B cell (primary cell): ENCODE measurements around the gene ZNF143. TPM values are rescaled to one million over a fixed set of nuclear protein-coding genes. Genes with fewer than 3 reads are reported as not detected.

Source experiments
- ATAC-seq: fragments of 200-7000 bp; cut with Tn5 transposase; one replicate; pipeline ENCODE4 v1.10.0; 2021; ENCODE audit warnings: low read depth, mild to moderate bottlenecking, moderate number of reproducible peaks, moderate library complexity
- CTCF ChIA-PET: fragments of 350-600 bp; sonication (Branson Sonifier 250); formaldehyde crosslinking; loops from one replicate; lab custom pipeline; 2021; ENCODE audit warnings: antibody characterized with exemption, inconsistent platforms; lab: Charles Lee
- POLR2A ChIA-PET: fragments of 350-600 bp; sonication (Branson Sonifier 250); formaldehyde crosslinking; loops from one replicate; lab custom pipeline; 2021; ENCODE audit warnings: antibody characterized with exemption; lab: Charles Lee
- DNase-seq: peaks from one replicate; pipeline ENCODE4 v3.0.0; 2013
- H2AFZ ChIP-seq: 2 replicates; pipeline ENCODE4 v1.6.1; 2012; ENCODE audit warnings: mild to moderate bottlenecking, low read depth, low read length; ENCODE audit not compliant: insufficient read depth, poor library complexity, severe bottlenecking
- H3K27ac ChIP-seq, 2 donors: 1 replicate in 1 of 2; 2 replicates in 1 of 2; pipeline ENCODE4 v1.5.1; 2012 to 2013; ENCODE audit warnings: low read length in 2 of 2, mild to moderate bottlenecking in 2 of 2, moderate library complexity in 1 of 2
- H3K27me3 ChIP-seq, 4 experiments: fragments of 200-600 bp in 1 of 4; sonication (generic) in 1 of 4; replicated peaks in 1 of 4; 1 replicate in 2 of 4; 2 replicates in 2 of 4; pipeline versions ENCODE4 v1.6.1 to v1.7.0; 2013 to 2016; ENCODE audit warnings: low read length in 3 of 4, mild to moderate bottlenecking in 2 of 4, mixed read lengths in 1 of 4, moderate library complexity in 1 of 4; ENCODE audit not compliant: insufficient read depth in 4 of 4, control insufficient read depth in 3 of 4; ENCODE audit errors: control extremely low read depth in 1 of 4
- H3K36me3 ChIP-seq, 2 experiments: replicated peaks in 1 of 2; 1 replicate in 1 of 2; 2 replicates in 1 of 2; pipeline versions ENCODE4 v1.6.1 to v1.7.1; 2013; ENCODE audit warnings: low read length in 1 of 2; ENCODE audit not compliant: insufficient read depth in 2 of 2, control insufficient read depth in 1 of 2; ENCODE audit errors: control extremely low read depth in 1 of 2, extremely low read depth in 1 of 2
- H3K4me1 ChIP-seq, 2 donors: fragments of 200-600 bp in 1 of 2; sonication (generic) in 1 of 2; 1 replicate in 1 of 2; 2 replicates in 1 of 2; pipeline versions ENCODE4 v1.5.1 to v1.6.1; 2013 to 2017; ENCODE audit warnings: low read length in 2 of 2; ENCODE audit not compliant: control insufficient read depth in 2 of 2, insufficient read depth in 2 of 2
- H3K4me2 ChIP-seq: replicated peaks from 2 replicates; pipeline ENCODE3; 2012; ENCODE audit warnings: mild to moderate bottlenecking, low read depth, low read length; ENCODE audit not compliant: poor library complexity, severe bottlenecking
- H3K4me3 ChIP-seq, 5 experiments: fragments of 200-600 bp in 1 of 5; sonication (generic) in 1 of 5; 1 replicate in 3 of 5; 2 replicates in 2 of 5; pipeline versions ENCODE4 v1.5.1 to v1.7.0; 2011 to 2016; ENCODE audit warnings: low read length in 4 of 5, mild to moderate bottlenecking in 4 of 5, low read depth in 2 of 5, control low read depth in 1 of 5, moderate library complexity in 1 of 5; ENCODE audit not compliant: insufficient read depth in 1 of 5; ENCODE audit errors: control extremely low read depth in 1 of 5, extremely low read depth in 1 of 5
- H3K79me2 ChIP-seq: fragments of 200-600 bp; sonication (generic); one replicate; pipeline ENCODE4 v1.6.0; 2016; ENCODE audit warnings: low read length; ENCODE audit not compliant: control insufficient read depth, insufficient read depth
- H3K9ac ChIP-seq: fragments of 200-600 bp; sonication (generic); 2 replicates; pipeline ENCODE4 v1.6.1; 2017; ENCODE audit warnings: mild to moderate bottlenecking, low read length, moderate library complexity
- H3K9me3 ChIP-seq, 3 donors: one replicate each; pipeline versions ENCODE4 v1.6.1 to v1.7.1; 2013; ENCODE audit warnings: low read length in 2 of 3; ENCODE audit not compliant: control insufficient read depth in 2 of 3, insufficient read depth in 1 of 3; ENCODE audit errors: control extremely low read depth in 1 of 3
- H4K20me1 ChIP-seq: 2 replicates; pipeline ENCODE4 v1.6.0; 2012; ENCODE audit warnings: mild to moderate bottlenecking, low read length; ENCODE audit not compliant: insufficient read depth, control insufficient read depth, poor library complexity, severe bottlenecking
- H3K27ac Mint-ChIP-seq: one replicate; pipeline ENCODE4 v1.8.0; 2021; ENCODE audit warnings: mixed read lengths
- H3K27me3 Mint-ChIP-seq: one replicate; pipeline ENCODE4 v1.8.0; 2021; ENCODE audit warnings: mixed read lengths
- H3K4me1 Mint-ChIP-seq: one replicate; pipeline ENCODE4 v1.8.0; 2021; ENCODE audit warnings: mixed read lengths
- H3K4me3 Mint-ChIP-seq: one replicate; pipeline ENCODE4 v1.8.0; 2021; ENCODE audit warnings: mixed read lengths
- H3K9me3 Mint-ChIP-seq: one replicate; pipeline ENCODE4 v1.8.0; 2022; ENCODE audit warnings: mixed read lengths; ENCODE audit not compliant: insufficient read depth
- CTCF ChIP-seq: fragments of 200-600 bp; IDR thresholded peaks from one replicate; pipeline ENCODE4 v1.8.0; 2022; ENCODE audit warnings: antibody characterized with exemption, mild to moderate bottlenecking
- EZH2 ChIP-seq: IDR thresholded peaks from 2 replicates; pipeline ENCODE4 v1.6.1; 2012; ENCODE audit warnings: borderline replicate concordance, low read depth, mild to moderate bottlenecking, moderate library complexity, low read length; ENCODE audit not compliant: insufficient read depth, poor library complexity, severe bottlenecking
- WGBS: methylation state at CpG from one replicate; pipeline ENCODE4 v1.1.5; 2013; ENCODE audit warnings: missing lambda C conversion rate; ENCODE audit not compliant: insufficient coverage; 5-methylcytosine and 5-hydroxymethylcytosine counted together
- intact Hi-C: fragments of 100-400 bp; cut with micrococcal nuclease; formaldehyde crosslinking; loops from one replicate; pipeline ENCODE4 v1.10.0; 2022
- polyA plus RNA-seq: library from polyadenylated mRNA; depleted of rRNA; stranded (reverse); fragments of >200 nt; gene quantifications from 2 replicates; pipeline ENCODE4 v1.2.3, GENCODE V29; 2012
- total RNA-seq, 2 donors: library from RNA; stranded (reverse); fragments of 120-200 nt in 1 of 2; gene quantifications; 1 replicate in 1 of 2; 2 replicates in 1 of 2; pipeline versions ENCODE4 v1.2.3 to v1.2.4, GENCODE V29; 2013 to 2022

The ZNF143 gene
- total and polyA plus RNA-seq, 2 donors (not counting 1 experiment from before 2014, with no cell fraction given): 35.7 to 54.9 TPM

GRCh38 chr11:9565822-9566560 is 105.2 kb downstream of the ZNF143 start:
- no peak overlapping the region for H3K27ac ChIP-seq
- H3K4me3 ChIP-seq: no peak overlapping the region
- no peaks in the 10 kb centered on the region for H3K79me2 ChIP-seq
- peaks cover under 1 to 9% (median 1%) of the 10 kb centered on the region in 3 donors for H3K9me3 ChIP-seq
- H3K4me2 ChIP-seq: no peak overlapping the region
- Mint-ChIP-seq H3K4me3 (no peak overlapping the region), H3K4me1 (peaks cover 39% of the 10 kb centered on the region), H3K9me3 (peaks cover 3% of the 10 kb centered on the region), H3K27me3 (no peaks in the 10 kb centered on the region), H3K27ac (peak overlapping the region; percentile 78)
- H3K9ac ChIP-seq: no peak overlapping the region
- CTCF ChIA-PET: interaction anchor here (1.1 to 1.9 kb wide), 3 partner anchors 31 to 47 kb away, joined by 3 to 5 read pairs (median 4); no protein-coding TSS in a partner anchor
- intact Hi-C loops: no loop called here
- peaks cover 28 to 32% of the 10 kb centered on the region in 2 donors for H3K4me1 ChIP-seq
- 78% methylated on average over 6 of the region's 7 CpGs for WGBS
- POLR2A ChIA-PET: interaction anchor here (0.6 to 1.0 kb wide), 3 partner anchors 38 to 157 kb away, joined by 3 to 5 read pairs (median 3); no protein-coding TSS in a partner anchor
- DNase-seq: peak; percentile 27
- H2AFZ ChIP-seq: no peak overlapping the region
- H4K20me1 ChIP-seq: no peaks in the 10 kb centered on the region
- H3K36me3 ChIP-seq: no peaks in the 10 kb centered on the region
- H3K27me3 ChIP-seq: no peaks in the 10 kb centered on the region
- ATAC-seq: peak; percentile 59
- TF ChIP-seq CTCF: no peak
- no peak for TF ChIP-seq EZH2

GRCh38 chr11:9566561-9567063 is 105.8 kb downstream of the ZNF143 start:
- WGBS: 100% methylated on average over 1 of the region's 3 CpGs
- H2AFZ ChIP-seq: no peak overlapping the region
- H3K4me1 Mint-ChIP-seq: peaks cover 45% of the 10 kb centered on the region

More at GRCh38 chr11:9566561-9567063, 105.8 kb downstream of the ZNF143 start:
- H3K79me2 ChIP-seq: no peaks in the 10 kb centered on the region
- intact Hi-C loops: no loop called here
- no peaks in the 10 kb centered on the region for H3K27me3 ChIP-seq
- CTCF ChIA-PET: interaction anchor here (0.7 to 1.9 kb wide), 4 partner anchors 32 to 1022 kb away, joined by 3 to 5 read pairs (median 4); no protein-coding TSS in a partner anchor
- H3K9ac ChIP-seq: no peak overlapping the region
- H3K27me3 Mint-ChIP-seq: no peaks in the 10 kb centered on the region
- H4K20me1 ChIP-seq: no peaks in the 10 kb centered on the region
- no peaks in the 10 kb centered on the region for H3K36me3 ChIP-seq
- H3K4me3 Mint-ChIP-seq: no peak overlapping the region
- no peak overlapping the region for H3K4me3 ChIP-seq
- DNase-seq (no peak), ATAC-seq (no peak)
- no peak for TF ChIP-seq CTCF
- no peak for TF ChIP-seq EZH2
- peaks cover 0 to 4% (median 0%) of the 10 kb centered on the region in 3 donors for H3K9me3 ChIP-seq
- no peak overlapping the region for H3K4me2 ChIP-seq
- H3K4me1 ChIP-seq: peaks cover 34 to 37% of the 10 kb centered on the region in 2 donors
- POLR2A ChIA-PET: interaction anchor here (0.6 to 1.0 kb wide), 2 partner anchors 37 to 56 kb away, joined by 3 to 5 read pairs; no protein-coding TSS in a partner anchor
- H3K9me3 Mint-ChIP-seq: peaks cover 3% of the 10 kb centered on the region
- H3K27ac Mint-ChIP-seq: no peak overlapping the region
- H3K27ac ChIP-seq: no peak overlapping the region
